GM12872 (cell line): ENCODE results near the gene SCN3B.

Experiments used
- TF ChIP-seq, protein P1 (sequence below): IDR thresholded peaks from 3 replicates; pipeline ENCODE4 v1.5.1; 2011; ENCODE audit warnings: low read depth, mild to moderate bottlenecking, low read length, moderate library complexity; ENCODE audit not compliant: insufficient read depth

SCN3B gene

GRCh38 chr11:123654566-123655081 is at the start of gene SCN3B:
Gene SCN3B, minus strand, starts transcription at chr11:123654624. Its CDS starts 823 bp downstream, at chr11:123653801.
- TF ChIP-seq, protein P1, sequence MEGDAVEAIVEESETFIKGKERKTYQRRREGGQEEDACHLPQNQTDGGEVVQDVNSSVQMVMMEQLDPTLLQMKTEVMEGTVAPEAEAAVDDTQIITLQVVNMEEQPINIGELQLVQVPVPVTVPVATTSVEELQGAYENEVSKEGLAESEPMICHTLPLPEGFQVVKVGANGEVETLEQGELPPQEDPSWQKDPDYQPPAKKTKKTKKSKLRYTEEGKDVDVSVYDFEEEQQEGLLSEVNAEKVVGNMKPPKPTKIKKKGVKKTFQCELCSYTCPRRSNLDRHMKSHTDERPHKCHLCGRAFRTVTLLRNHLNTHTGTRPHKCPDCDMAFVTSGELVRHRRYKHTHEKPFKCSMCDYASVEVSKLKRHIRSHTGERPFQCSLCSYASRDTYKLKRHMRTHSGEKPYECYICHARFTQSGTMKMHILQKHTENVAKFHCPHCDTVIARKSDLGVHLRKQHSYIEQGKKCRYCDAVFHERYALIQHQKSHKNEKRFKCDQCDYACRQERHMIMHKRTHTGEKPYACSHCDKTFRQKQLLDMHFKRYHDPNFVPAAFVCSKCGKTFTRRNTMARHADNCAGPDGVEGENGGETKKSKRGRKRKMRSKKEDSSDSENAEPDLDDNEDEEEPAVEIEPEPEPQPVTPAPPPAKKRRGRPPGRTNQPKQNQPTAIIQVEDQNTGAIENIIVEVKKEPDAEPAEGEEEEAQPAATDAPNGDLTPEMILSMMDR: no peak

DNA sequence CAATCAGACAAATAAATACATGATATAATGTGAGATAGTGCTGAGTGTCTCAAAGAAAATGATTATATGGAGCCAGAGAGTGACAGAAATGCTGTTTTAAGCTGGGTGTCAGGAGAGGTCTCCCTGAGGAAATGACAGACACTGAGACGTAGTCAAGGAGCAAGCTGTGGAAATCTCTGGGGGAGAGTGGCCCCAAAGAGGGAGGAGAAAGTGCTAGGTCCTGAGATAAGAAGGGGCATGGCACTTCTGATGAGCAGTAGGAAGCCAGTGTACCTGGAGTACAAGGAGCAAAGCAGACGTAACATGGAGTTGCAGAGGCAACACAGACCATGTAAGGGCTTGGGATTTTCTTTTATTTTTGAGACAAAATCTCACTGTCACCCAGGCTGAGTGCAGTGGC is 48.3 kb upstream of the SCN3B start:
- TF ChIP-seq, protein P1: no peak

- TF ChIP-seq, protein P1: no peak
Measured at GRCh38 chr11:123702139-123702538, 47.7 kb upstream of the SCN3B start.

DNA sequence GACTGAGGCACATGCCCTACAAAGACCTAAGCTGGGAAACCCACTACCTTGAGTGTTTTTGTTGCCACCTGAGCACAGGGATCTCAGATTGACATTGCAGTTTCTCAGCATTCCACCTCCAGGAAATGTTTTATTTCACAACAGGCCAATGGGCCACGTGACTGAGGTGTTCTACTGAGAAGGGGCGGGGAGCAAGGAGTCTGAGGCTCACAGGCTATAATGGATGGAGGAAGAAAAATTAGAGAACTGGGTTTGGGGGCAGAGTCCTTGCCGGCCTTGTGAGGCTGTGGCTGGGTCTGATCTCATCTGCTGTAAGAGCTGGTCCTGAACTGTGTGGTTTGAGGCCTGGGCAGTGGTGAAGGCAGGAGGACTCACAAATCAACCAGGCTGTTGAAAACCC is 46.3 kb upstream of the SCN3B start:
- TF ChIP-seq, protein P1: no peak

DNA sequence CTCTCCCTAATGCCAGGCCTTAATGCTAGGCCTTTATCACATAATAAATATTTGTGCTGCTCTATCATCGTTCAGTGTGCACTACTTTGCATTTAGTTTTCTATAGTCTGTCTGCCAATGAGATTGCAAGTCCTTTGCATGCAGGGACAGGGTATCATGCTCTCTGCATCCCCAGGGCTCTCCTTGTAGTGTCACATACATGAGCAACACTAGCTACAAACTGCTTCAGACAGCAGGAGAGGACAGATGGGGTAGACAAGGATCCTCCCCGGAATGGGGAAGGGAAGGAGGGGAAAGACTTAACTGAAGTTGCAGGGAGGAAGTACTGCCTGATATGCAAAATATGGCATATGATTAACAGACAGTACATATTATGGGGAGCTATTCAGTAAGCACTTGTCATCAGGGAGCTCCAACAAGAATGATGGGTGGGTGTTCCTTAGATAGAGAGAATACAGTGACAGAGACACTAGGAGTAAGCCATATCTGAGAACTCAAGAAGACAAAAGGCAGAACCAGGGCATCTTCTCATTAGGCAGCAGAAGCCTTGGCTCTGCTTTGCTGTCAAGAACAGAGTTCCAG is 44.2 kb upstream of the SCN3B start:
- TF ChIP-seq, protein P1: no peak

- TF ChIP-seq, protein P1: no peak
Measured at GRCh38 chr11:123696183-123696582, 41.8 kb upstream of the SCN3B start.

GRCh38 chr11:123695231-123695630 is 40.8 kb upstream of the SCN3B start:
- TF ChIP-seq, protein P1: no peak

GRCh38 chr11:123694551-123694950 is 40.1 kb upstream of the SCN3B start:
- TF ChIP-seq, protein P1: no peak
